HG03354 (cell line): ENCODE results near the gene IDS.
"Not testable (repeated sequence)": the region's sequence is repeated elsewhere in the genome, so short reads cannot be mapped to it uniquely, and the experiment has no call there.

ENCODE experiments used
- ATAC-seq: cut with Tn5 transposase; IDR thresholded peaks from one replicate; pipeline ENCODE4 v1.9.1; 2021; ENCODE audit warnings: mild to moderate bottlenecking; ENCODE audit not compliant: unreplicated experiment, poor library complexity, severe bottlenecking

IDS gene, protein sequence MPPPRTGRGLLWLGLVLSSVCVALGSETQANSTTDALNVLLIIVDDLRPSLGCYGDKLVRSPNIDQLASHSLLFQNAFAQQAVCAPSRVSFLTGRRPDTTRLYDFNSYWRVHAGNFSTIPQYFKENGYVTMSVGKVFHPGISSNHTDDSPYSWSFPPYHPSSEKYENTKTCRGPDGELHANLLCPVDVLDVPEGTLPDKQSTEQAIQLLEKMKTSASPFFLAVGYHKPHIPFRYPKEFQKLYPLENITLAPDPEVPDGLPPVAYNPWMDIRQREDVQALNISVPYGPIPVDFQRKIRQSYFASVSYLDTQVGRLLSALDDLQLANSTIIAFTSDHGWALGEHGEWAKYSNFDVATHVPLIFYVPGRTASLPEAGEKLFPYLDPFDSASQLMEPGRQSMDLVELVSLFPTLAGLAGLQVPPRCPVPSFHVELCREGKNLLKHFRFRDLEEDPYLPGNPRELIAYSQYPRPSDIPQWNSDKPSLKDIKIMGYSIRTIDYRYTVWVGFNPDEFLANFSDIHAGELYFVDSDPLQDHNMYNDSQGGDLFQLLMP

DNA sequence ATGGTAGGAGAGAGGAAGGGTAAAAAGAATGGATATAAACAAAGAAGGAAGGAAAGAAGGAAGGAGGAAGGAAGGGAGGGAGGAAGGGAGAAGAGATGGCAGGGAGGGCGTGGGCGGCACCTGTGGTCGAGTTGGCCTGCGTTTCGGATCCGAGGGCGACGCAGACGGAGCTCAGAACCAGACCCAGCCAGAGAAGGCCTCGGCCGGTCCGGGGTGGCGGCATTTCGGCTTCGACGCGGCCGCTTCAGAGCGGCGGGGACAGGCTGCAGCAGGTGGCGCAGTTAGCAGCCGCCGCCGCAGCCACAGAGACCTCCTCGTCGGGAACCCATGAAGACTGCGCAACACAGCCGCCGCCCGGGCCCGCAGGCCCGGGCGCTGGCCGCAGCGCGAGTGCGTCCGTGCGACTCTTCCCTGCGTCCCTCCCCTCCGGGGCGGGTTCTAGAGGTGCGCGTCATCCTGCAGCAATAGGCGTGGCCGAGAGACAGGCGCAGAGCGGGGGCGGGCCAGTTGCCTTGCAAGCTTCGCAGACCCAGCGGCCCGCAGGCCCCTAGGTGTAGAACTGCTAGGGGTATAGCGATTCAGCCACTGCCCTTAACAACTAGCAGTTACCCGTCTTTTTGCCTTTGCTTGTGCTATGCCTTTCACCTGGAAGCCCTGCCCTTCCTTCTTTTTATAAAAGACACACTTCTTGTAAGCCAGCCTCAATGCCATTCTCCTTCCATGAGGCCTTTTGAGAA, at the start of gene IDS:
Gene IDS, minus strand, starts transcription at position 392 of the 737 bp plus-strand sequence. Its CDS starts 169 bp downstream, at position 223.
- peak; percentile 66 for ATAC-seq

DNA sequence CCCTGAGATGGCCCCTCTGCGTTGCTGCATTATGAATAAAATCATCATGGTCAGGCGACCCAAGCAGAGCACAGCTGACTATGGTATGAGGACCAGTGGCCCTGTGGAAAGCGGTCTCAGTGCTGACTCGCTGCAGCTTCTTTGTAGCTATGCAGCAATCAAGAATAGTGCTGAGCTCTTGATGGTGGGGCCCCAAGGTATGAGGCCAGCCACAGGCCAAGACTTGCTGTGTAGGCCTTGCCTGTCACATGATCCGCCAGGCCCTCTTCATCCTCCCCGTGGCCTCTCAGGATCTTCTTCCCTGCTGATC, 46.8 kb upstream of the IDS start:
- not testable (repeated sequence) for ATAC-seq

DNA sequence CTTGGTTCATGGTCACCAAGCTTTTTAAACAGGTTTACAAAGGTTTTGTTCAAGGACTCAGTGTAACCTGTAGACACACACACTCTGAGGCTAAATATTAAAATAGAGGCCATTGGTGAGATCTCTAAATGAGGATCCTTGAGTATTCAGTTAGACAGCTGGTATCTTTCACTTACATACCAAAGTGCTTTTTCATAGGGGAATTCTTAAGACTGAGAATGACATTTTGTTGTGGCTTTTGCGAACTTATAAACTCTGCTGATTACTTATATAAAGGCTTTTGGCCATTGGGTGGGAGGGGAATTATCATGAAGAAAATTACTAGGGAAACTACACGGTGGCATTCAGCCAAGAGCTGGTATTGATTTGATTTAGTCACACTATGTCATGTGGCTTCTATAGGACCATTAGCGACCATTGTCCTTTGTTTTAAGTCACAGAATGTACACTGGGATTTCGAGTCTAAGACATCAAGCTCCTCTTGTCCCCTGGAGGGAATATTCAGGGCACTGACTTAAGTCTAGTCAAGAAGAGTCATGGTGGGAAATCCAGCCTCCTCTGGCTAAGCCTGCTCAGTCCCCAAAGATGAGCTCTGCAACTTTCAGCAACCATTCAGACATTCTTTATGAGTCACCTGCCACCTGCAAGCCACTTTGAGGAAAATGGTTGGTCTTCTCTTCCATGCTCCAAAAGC, 46.3 kb upstream of the IDS start:
- ATAC-seq, result peak; percentile 42

DNA sequence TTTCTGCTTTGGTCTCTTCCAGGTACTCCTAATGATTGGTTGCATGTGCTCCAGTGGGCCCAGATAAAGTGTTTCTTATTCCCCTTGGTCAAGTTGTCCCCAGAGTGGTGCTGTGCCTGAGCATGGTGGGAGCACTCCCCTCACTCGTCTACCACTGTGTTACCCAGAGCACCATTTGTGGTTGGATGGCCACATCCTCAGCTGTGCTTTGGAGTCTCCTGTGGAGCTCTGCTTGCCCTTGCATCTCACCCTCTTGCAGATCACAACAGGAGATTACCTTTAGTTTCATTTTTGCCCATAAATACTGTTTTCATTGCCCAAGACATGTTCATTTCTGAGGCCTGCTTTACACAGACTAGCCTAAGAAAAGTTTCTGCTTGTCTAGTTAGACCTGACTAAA, 45.3 kb upstream of the IDS start:
- not testable (repeated sequence) for ATAC-seq

DNA sequence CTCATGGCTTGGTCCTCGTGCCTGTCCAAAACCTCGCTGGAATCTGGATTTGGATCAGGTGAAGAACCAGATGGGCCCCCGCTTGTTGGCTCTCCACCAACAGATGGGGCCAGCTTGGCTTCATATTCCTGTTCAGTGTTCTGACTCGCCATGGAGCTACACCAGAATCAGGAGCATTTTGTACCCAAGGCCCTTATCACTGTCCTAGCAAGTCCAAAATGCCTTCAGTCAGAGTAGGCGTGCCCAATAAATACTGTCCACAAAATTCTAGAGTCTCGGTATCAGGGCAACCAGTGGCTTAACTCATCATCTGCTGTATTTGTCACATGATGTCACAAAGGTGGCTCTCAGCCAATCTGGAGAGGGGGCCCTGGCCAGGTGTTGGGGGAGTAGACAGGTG, 44.6 kb upstream of the IDS start, which contains the start of gene HSFX3:
Gene HSFX3, minus strand, starts transcription at position 224 of the 400 bp plus-strand sequence. Its CDS starts 72 bp downstream, at position 152.
- not testable (repeated sequence) for ATAC-seq

DNA sequence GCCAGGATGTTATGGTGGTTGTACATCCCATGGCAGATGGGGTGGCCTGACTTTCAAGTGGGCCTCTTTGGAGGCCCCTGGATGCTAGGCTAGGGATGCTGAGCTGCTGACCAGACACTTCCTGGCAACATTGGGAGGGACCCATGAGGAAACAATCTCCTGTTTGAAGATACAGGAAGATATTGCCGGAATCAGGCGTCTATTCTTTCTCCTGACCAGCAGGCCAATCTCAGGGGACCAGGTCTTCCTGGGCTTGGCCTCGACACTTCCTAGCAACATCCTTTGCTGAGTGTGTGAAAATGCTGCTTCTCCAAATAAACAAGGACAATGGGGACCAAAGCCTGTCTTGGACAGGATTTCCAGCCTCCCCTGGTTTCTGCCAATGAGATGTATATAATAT, 42.7 kb upstream of the IDS start:
- ATAC-seq, result not testable (repeated sequence)

DNA sequence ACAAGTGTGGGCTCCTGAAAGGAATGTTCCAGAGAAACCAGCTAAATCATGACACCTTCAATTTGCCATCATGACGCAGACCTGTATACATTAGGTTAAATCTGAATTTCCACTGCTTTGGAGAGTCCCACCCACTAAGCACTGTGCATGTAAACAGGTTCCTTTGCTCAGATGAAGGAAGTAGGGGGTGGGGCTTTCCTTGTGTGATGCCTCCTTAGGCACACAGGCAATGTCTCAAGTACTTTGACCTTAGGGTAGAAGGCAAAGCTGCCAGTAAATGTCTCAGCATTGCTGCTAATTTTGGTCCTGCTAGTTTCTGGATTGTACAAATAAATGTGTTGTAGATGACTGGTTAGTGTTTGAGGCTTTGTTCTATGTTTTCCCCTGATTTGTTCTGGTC, 41.9 kb upstream of the IDS start:
- not testable (repeated sequence) for ATAC-seq

DNA sequence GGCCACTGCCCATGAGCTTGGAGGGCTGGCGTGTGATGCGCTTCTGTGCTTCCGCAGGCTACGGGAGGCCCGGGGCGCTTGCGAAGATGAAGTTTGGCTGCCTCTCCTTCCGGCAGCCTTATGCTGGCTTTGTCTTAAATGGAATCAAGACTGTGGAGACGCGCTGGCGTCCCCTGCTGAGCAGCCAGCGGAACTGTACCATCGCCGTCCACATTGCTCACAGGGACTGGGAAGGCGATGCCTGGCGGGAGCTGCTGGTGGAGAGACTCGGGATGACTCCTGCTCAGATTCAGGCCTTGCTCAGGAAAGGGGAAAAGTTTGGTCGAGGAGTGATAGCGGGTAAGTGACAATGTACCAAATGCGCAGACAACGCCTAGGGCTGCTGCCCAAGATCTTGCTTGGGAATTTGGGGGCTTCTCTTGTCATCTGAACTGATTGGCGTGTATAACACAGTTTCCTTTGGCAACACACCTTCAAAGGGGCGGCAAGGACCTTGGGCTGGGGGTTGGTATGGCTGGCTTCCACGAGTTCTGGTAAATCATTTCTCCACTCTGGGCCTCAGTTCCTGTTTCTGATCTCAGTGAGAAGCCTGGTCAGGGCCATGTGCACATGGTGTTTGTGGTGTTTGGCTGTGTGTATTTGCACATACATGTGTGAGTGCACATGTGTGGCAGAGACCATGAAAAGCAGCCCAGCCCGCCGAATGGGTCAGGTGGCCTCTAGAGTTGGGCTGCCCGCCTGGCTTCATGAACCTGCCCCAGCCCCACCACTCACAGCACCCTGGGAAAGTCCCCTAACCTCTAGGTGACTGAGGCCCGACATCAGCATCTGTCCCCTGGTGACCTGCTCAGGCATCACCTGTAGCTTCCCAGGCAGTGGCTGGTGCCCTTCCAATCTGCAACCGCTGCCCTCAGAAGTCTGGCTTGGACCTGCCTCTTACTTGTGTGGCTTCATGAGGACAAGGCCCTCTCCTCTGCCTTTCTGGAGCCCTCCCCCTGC, 40.7 kb upstream of the IDS start:
- ATAC-seq, result peak; percentile 60

DNA sequence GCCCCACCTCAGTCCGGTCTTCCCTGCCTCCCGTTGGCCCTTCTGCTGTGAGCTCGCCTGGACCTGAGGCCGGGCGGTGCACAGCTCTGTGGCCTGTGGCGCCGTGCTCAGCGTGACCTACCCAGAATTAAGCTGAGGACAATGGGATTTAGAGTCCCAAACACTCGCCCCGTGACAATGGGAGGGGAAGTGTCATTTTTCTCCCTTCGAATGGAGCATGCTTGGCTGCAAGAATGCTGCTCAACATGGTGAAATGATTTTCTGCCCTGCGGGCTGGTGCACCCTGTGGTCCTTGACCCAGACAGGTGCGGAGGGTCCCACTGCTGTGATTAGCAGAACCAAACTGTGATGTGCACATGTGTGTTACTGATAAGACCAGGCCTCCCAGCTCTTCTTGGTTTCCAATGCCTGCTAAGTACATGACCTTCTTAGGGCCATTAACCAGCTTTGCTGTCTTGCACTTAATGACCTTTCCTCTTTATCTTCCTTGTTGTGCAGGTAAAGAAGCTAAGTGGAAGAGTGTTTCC, 36.5 kb upstream of the IDS start:
- no peak for ATAC-seq

DNA sequence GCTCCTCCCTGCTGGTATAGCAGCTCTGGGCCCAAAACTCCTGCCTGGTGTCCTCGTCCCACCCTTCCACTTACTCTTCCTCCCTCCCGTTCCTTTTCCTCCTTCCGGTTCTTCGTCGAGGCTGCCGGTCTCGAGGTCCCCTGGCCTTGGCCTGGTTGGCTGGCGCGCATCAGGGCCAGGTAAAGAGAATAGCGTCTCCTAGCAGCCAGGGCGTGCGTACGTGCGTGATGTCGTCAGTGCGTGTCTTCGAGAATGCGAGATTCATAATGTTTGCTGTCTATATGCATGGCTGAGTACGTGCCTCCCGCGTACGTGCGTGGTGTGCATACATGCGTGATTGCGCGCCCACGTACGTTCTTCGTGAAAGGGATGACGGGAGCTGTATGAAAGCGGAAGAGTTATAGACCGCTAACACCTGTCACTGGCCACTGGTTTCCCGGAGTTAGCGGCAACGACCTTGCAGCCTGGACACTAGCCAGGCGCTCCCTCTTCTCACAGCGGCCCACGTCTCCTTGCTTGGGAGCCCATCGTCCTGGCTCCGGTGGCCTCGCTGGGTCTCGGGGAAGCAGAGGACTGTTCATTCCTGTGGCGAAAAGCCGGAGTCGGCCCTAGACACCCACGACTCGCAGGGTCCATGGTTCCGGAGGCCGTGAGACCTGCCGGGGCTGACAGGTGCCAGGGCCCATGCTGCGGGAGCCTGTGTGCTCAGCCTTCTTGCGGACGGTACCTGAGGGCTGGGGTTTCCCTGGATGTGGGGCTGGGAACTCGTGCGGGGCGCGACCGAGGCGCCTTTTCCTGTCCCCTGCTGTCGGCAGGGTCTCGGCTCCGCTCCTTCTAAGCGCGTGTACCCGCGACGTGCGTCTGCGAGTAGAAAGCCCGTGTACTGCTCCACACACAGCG, 35.8 kb upstream of the IDS start, which contains the start of gene EOLA1:
Gene EOLA1, plus strand, starts transcription at position 392 of the 900 bp plus-strand sequence. CDS start 4,619 bp downstream, outside the sequence.
- ATAC-seq, result peak; percentile 78

DNA sequence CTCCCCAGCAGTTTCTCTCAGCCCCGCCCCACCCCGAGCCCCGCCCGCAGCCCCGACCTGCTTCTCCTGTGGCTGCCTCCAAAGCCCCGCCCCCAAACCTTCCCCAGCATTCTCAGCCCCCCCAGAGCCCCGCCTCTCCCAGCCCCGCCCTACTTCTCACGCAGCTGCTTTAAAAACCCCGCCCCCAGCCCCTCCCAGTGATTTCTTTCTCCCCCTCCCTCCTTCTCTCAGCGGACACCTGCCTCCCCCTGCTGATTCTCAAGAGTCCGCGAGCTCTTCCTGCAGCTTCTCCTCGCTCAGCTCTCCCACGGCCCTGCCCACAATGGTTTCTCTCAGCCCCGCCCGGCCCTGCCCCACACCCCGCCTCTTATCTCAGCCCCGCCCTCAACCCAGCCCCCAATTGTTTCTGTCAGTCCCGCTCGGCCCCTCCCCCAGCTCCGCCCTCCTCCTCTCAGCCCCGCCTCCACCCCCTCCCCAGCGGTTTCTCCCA, 35.1 kb upstream of the IDS start:
- peak; percentile 19 for ATAC-seq

DNA sequence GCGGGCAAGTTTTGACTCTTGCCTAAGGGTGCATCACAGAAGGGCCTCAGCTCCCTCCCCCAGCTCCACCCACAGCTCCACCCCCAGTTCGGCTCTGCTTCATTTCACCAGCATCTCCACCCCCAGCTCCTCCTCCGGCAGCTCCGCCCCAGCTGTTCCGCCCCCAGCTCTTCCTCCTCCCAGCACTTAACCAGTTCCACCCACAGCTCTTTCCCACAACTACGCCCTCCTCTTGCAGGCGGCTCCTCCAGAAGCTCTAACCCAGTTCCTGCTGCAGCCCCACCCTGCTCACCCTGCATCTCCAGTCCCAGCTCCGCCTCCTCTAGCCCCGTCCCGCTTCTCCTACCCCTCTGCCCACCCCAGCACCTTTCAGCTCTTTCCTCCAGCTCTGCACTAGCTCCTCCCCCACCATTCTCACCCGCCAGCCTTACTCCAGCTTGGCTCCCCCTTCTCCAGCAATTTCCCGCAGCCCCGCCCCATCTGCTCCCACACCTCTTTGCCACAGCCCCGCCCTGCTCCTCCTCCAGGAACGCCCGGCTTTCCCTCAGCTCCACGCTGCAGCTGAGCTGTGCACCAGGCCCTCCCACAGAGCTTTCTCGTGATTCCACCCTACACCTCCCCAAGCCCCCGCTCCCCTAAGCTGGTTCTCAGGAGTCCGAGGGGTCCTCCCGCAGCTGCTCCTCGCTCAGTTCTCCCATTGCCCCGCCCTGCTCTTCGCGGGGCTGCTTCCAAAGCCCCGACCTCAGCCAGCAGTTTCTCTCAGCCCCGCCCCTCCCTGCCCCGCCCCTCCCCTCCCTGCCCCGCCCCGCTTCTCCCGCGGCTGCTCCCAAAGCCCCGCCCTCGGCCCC, 34.4 kb upstream of the IDS start:
- peak; percentile 54 for ATAC-seq

DNA sequence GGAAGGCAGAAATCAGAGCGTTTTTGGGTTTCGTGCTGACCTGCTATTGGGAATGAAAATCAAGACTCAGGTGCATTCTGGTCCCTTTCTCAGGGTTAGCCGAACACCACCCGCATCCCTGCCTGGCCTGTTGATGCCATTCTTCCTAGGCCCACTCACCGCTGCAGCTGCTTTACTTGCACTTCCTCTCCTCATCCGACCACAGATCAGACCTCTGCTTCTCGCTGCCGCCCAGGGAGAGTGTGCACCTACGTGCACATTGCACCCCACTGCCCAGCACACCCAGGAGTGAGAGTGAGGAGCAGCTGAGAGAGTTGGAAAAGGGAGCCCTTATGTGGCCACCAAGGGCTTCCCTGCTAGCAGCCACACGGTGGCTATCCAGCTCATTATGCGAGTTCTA, 32.4 kb upstream of the IDS start:
- not testable (repeated sequence) for ATAC-seq

DNA sequence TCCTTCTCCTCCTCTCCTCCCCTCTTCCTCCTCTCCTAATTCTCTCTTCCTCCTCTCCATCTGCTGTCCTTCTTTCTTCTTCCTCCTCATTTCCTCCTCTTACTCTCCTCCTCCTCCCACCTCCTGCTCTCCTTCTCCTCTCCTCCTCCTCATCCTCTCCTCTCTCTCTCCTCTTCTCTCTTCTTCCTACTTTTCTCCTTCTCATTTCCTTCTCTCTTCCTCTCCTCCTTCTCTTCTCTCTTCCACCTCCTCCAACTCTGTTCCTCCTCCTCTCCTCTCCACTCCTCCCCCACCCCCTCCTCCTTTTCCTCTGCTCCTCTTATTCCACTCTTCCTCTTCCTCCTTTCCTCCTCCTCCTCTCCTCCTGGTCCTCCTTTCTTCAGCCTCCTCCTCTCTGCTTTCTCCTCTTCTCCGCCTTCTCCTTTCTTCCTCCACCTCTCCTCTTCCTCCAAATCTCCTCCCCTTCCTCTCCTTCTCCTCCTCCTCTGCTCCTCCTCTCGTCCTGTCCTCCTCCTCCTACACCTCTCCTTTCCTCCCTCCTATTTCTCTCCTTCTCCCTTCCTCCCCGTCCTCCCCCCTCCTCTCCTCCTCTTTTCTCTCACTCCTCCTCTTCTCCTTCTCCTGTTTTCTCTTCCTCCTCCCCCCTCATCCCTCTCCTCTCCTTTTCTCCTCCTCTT, 30.0 kb upstream of the IDS start:
- ATAC-seq, result not testable (repeated sequence)

DNA sequence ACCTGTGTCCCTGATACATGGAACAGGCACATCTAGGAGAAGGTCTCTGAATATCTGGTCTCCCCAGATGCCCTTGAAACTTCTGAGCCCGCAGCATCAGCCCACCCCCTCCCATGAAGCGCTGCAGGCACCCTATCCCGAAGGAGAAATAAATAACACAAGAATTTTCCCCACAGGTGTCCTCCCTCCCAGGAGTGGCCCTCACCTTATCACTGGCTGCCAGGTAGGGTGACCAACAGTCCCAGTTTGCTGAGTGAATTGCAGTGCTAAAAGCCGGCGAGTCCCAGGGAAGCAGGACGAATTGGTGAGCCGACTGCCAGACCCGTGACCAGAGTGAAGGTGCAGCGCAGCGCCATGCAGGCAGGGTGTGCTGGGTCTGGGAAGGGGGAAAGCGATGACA, 28.9 kb upstream of the IDS start:
- not testable (repeated sequence) for ATAC-seq

DNA sequence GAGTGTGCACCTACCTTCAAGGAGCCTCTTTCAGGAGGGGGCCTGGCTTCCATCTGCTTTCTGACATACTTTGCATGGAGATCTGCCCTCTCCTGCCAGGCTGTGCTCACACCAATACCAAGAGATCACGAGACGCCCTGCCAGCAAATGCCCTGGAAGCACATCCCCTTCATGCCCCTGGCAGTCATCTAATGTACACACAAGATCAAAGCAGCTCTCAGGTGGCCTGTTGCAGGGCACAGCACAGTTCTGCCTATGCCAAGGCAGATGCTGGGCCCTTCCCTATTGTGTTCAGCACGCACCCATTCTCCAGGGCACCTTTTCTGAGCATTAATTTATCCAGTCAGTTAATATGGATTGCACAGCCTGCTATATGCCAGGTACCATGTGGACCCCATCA, 27.8 kb upstream of the IDS start:
- ATAC-seq, result not testable (repeated sequence)
